Left ventricle myocardium superior (tissue), 1 donor: ENCODE data around the gene GUCY1A2. TPM values are rescaled to one million over a fixed set of nuclear protein-coding genes. Genes with fewer than 3 reads are reported as not detected.
"Not testable (repeated sequence)": the region's sequence is repeated elsewhere in the genome, so short reads cannot be mapped to it uniquely, and the experiment has no call there.

ENCODE experiments used
- ATAC-seq: fragments of 200-7000 bp; cut with Tn5 transposase; one replicate; pipeline ENCODE4 v1.9.1; 2020; ENCODE audit warnings: mild to moderate bottlenecking, moderate library complexity
- DNase-seq: peaks from one replicate; pipeline ENCODE4 v3.0.0-alpha.2; 2020
- intact Hi-C: fragments of 100-400 bp; cut with micrococcal nuclease; formaldehyde crosslinking; loops from one replicate; pipeline ENCODE4 v1.11.0; 2022
- total RNA-seq: library from RNA; stranded (reverse); fragmentation: NEBNext Ultra II Directional; extraction: Animal tissue kit (Norgen Biotek cat#: 25700); gene quantifications from one replicate; pipeline ENCODE4 v1.2.1, GENCODE V29; 2021
- donor health status: DM: no; HTN: yes; CAD: no; lungs with severe emphysema.

The GUCY1A2 gene
- total RNA-seq, 1 donor from 2014 or later = 10.9 TPM

GRCh38 chr11:106787454-106787853 is 230.8 kb downstream of the GUCY1A2 start:
- no peak for DNase-seq
- no peak for ATAC-seq
- intact Hi-C loops = no loop called here

- DNase-seq (no peak), ATAC-seq (peak; percentile 69)
- intact Hi-C loops = no loop called here
Observed at GRCh38 chr11:106785913-106786650, 232.2 kb downstream of the GUCY1A2 start.

- intact Hi-C loops, ATAC-seq, DNase-seq: not testable (repeated sequence)
Observed at GRCh38 chr11:106777302-106777701, 241.0 kb downstream of the GUCY1A2 start.

GRCh38 chr11:106770489-106771085 is 247.7 kb downstream of the GUCY1A2 start:
- DNase-seq = no peak
- intact Hi-C loops = no loop called here
- no peak for ATAC-seq

GRCh38 chr11:106765469-106766258 is 252.6 kb downstream of the GUCY1A2 start:
- ATAC-seq = no peak
- intact Hi-C loops = no loop called here

GRCh38 chr11:106763501-106763900 is 254.8 kb downstream of the GUCY1A2 start:
- DNase-seq = no peak
- ATAC-seq = no peak
- intact Hi-C loops = no loop called here

More at GRCh38 chr11:106765469-106766258, 252.6 kb downstream of the GUCY1A2 start:
- DNase-seq = no peak

GRCh38 chr11:106761745-106762144 is 256.5 kb downstream of the GUCY1A2 start:
- intact Hi-C loops = no loop called here
- ATAC-seq (no peak), DNase-seq (no peak)

- intact Hi-C loops = no loop called here
- ATAC-seq = no peak
Observed at GRCh38 chr11:106761240-106761639, 257.0 kb downstream of the GUCY1A2 start.

GRCh38 chr11:106748059-106748458 is 270.2 kb downstream of the GUCY1A2 start:
- intact Hi-C loops = no loop called here
- DNase-seq = no peak
- no peak for ATAC-seq

More at GRCh38 chr11:106761240-106761639, 257.0 kb downstream of the GUCY1A2 start:
- no peak for DNase-seq

GRCh38 chr11:106745941-106746340 is 272.3 kb downstream of the GUCY1A2 start:
- ATAC-seq (no peak), DNase-seq (no peak)
- intact Hi-C loops = no loop called here

- ATAC-seq (peak; percentile 48), DNase-seq (no peak)
- intact Hi-C loops = no loop called here
Observed at GRCh38 chr11:106733635-106734034, 284.6 kb downstream of the GUCY1A2 start.

- intact Hi-C loops = no loop called here
- DNase-seq (no peak), ATAC-seq (no peak)
Observed at GRCh38 chr11:106728859-106729258, 289.4 kb downstream of the GUCY1A2 start.

GRCh38 chr11:106728379-106728778 is 289.9 kb downstream of the GUCY1A2 start:
- no peak for DNase-seq
- intact Hi-C loops = no loop called here
- no peak for ATAC-seq

GRCh38 chr11:106727256-106727655 is 291.0 kb downstream of the GUCY1A2 start:
- ATAC-seq = no peak
- no peak for DNase-seq
- intact Hi-C loops = no loop called here

- intact Hi-C loops = no loop called here
- no peak for ATAC-seq
Observed at GRCh38 chr11:106724293-106724892, 293.9 kb downstream of the GUCY1A2 start.

GRCh38 chr11:106723071-106723470 is 295.2 kb downstream of the GUCY1A2 start:
- intact Hi-C loops = no loop called here
- DNase-seq = no peak
- no peak for ATAC-seq

More at GRCh38 chr11:106724293-106724892, 293.9 kb downstream of the GUCY1A2 start:
- no peak for DNase-seq

- ATAC-seq = no peak
Observed at GRCh38 chr11:106717222-106717621, 301.1 kb downstream of the GUCY1A2 start.

GRCh38 chr11:106714199-106714598 is 304.1 kb downstream of the GUCY1A2 start:
- intact Hi-C loops = no loop called here
- ATAC-seq (no peak), DNase-seq (no peak)

More at GRCh38 chr11:106717222-106717621, 301.1 kb downstream of the GUCY1A2 start:
- no peak for DNase-seq
- intact Hi-C loops = no loop called here

GRCh38 chr11:106708348-106708747 is 309.9 kb downstream of the GUCY1A2 start:
- DNase-seq = no peak
- intact Hi-C loops = no loop called here
- ATAC-seq = no peak

- ATAC-seq (no peak), DNase-seq (no peak)
- intact Hi-C loops = no loop called here
Observed at GRCh38 chr11:106706355-106706754, 311.9 kb downstream of the GUCY1A2 start.
